ENCODE results near the gene UGT1A6. TPM values are rescaled to one million over a fixed set of nuclear protein-coding genes. Genes with fewer than 3 reads are reported as not detected.

Gene UGT1A6
- total RNA-seq, 4 donors from 2014 or later = 13.5 to 40.2 (median 18.1) TPM

DNA sequence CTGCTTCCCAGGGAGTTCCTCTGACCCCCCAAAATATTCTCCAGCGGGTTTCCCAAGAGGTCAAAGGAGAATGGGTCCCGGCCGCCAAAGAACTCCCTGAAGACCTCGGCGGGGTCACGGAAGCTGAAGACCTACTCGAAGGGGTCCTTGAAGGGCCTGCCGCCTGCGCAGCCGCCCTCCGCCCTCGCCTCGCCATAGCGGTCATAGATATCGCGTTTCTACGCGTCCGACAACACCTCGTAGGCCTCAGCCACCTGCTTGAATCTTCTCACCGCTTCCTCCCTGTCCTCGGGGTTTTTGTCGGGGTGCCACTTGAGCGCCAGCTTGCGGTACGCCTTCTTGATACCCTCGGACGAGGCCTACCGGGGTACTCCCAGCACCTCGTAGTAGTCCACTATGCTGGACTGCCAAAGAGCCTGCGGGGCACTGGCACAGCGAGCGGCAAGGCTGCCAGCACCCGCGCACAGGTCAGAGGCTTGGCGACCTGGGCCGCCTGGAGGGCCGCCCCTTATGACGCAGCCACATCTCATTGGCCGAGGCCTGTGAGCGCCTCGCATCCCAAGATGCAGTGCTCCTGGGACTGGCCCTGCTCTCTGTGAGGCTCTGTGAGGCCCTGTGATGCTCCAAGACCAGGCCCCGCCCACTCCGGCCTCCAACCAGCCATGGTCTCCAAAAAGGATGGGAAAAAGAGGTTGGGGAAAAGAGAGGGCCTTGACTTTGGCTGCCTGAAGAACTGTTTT is 62.4 kb downstream of the UGT1A6 start:
- in situ Hi-C loops (cut with MboI; ENCODE audit: low pct_ligation_motif_present in 1 of 4, low pct_unique_long_range_greater_than_20kb in 1 of 4, low sequenced_read_pairs in 3 of 4) = no loop called here
- Histone ChIP-seq H3K9me3 (peaks cover 3 to 5% of the 10 kb centered on the region in 2 donors), H3K27me3 (no peaks in the 10 kb centered on the region), H3K4me1 (peaks cover 0 to 22% (median 5%) of the 10 kb centered on the region in 4 donors), H3K36me3 (no peaks in the 10 kb centered on the region), H3K27ac (no peak overlapping the region), H3K4me3 (no peak overlapping the region)
- TF ChIP-seq POLR2A (IDR thresholded peaks at IDR 0.05) (no peak), POLR2AphosphoS5 (IDR thresholded peaks at IDR 0.05) (no peak), EP300 (IDR thresholded peaks at IDR 0.05; ENCODE audit: low read depth) (no peak)
- TF ChIP-seq, protein P1, sequence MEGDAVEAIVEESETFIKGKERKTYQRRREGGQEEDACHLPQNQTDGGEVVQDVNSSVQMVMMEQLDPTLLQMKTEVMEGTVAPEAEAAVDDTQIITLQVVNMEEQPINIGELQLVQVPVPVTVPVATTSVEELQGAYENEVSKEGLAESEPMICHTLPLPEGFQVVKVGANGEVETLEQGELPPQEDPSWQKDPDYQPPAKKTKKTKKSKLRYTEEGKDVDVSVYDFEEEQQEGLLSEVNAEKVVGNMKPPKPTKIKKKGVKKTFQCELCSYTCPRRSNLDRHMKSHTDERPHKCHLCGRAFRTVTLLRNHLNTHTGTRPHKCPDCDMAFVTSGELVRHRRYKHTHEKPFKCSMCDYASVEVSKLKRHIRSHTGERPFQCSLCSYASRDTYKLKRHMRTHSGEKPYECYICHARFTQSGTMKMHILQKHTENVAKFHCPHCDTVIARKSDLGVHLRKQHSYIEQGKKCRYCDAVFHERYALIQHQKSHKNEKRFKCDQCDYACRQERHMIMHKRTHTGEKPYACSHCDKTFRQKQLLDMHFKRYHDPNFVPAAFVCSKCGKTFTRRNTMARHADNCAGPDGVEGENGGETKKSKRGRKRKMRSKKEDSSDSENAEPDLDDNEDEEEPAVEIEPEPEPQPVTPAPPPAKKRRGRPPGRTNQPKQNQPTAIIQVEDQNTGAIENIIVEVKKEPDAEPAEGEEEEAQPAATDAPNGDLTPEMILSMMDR (IDR thresholded peaks at IDR 0.05) = no peak
- 82 to 95% methylated on average over 25 to 39 of the region's 44 CpGs for WGBS, 2 donors (ENCODE audit: low coverage in 1 of 2)
- DNase-seq = no peak
- intact Hi-C loops (cut with DNase I; ENCODE audit: low total_unique reads) = no loop called here

DNA sequence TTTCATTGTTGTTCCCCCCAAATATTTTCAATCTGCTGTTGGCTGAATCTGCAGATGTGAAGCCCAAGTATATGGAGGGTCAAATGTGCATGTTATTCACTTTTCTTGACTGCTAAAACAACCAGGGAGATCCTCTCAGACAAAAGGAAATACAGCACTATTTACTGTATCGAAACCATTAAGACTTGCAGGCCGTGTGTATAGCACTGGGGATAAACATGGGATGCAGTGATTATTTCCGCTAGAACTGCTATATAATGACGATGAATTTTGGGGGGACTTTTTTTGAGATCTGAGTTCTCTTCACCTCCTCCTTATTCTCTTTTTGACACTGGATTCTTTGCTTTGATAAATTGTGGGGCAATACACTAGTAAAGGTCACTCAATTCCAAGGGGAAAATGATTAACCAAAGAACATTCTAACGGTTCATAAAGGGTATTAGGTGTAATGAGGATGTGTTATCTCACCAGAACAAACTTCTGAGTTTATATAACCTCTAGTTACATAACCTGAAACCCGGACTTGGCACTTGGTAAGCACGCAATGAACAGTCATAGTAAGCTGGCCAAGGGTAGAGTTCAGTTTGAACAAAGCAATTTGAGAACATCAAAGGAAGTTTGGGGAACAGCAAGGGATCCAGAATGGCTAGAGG is 63.9 kb downstream of the UGT1A6 start:
- H3K36me3 ChIP-seq = no peaks in the 10 kb centered on the region
- H3K9me3 ChIP-seq = no peaks in the 10 kb centered on the region
- 35 to 36% methylated on average over 6 to 7 of the region's 7 CpGs for WGBS, 2 donors (ENCODE audit: low coverage in 1 of 2)
- H3K4me3 ChIP-seq = no peak overlapping the region
- peaks cover 0 to 22% (median 5%) of the 10 kb centered on the region in 4 donors for H3K4me1 ChIP-seq
- in situ Hi-C loops (cut with MboI; ENCODE audit: low pct_ligation_motif_present in 1 of 4, low pct_unique_long_range_greater_than_20kb in 1 of 4, low sequenced_read_pairs in 3 of 4) = no loop called here
- TF ChIP-seq POLR2A (IDR thresholded peaks at IDR 0.05) = no peak
- TF ChIP-seq EP300 (IDR thresholded peaks at IDR 0.05; ENCODE audit: low read depth) = no peak
- TF ChIP-seq, protein P1 (IDR thresholded peaks at IDR 0.05) = no peak
- TF ChIP-seq POLR2AphosphoS5 (IDR thresholded peaks at IDR 0.05) = no peak
- no peaks in the 10 kb centered on the region for H3K27me3 ChIP-seq
- no peak for DNase-seq
- intact Hi-C loops (cut with DNase I; ENCODE audit: low total_unique reads) = no loop called here
- H3K27ac ChIP-seq = no peak overlapping the region

DNA sequence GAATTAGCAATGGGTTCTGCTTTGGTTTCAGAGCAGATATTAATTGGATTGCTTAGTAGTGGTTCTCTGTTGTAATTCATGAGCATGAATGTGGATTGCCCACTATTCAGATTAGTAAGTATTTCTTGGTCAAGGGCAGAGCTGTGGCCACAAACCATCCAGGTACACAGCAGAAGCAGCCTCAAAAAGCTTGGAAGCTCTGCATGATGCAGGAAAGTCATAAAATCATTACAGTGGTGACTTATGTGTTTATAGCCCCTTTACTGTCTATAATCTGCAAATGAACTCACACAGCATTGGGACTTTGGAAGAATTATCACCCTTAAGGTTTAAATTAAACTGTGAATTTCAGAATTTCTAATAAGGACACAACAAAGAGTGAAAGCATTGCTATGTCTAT is 65.5 kb downstream of the UGT1A6 start:
- no peak for TF ChIP-seq EP300 (IDR thresholded peaks at IDR 0.05; ENCODE audit: low read depth)
- no peak for TF ChIP-seq POLR2AphosphoS5 (IDR thresholded peaks at IDR 0.05)
- TF ChIP-seq POLR2A (IDR thresholded peaks at IDR 0.05) = no peak
- TF ChIP-seq, protein P1 (IDR thresholded peaks at IDR 0.05) = no peak

DNA sequence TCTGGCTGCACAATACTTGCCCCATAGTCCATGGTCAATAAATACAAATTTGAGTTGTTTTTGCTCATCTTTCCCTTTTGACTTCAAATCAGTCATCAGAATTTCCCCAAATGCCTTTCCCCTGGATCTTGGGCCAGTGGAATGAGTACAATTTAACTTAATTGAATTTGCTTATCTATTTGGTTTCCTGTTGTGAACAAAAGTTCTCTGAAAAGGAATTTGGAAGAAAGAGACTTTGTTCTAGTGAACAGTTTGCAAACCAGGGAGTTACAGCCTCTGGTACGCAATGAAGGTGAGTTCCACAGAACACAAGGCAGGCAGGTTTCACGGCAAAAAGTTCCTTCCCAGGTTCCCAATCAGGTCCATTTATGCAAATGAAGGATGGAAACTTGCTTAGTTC is 66.2 kb downstream of the UGT1A6 start:
- Histone ChIP-seq H3K27ac (no peak overlapping the region), H3K27me3 (no peaks in the 10 kb centered on the region), H3K36me3 (no peaks in the 10 kb centered on the region), H3K4me1 (peaks cover 0 to 27% (median 8%) of the 10 kb centered on the region in 4 donors), H3K9me3 (no peaks in the 10 kb centered on the region), H3K4me3 (no peak overlapping the region)
- WGBS, 2 donors (ENCODE audit: low coverage in 1 of 2) = 60 to 70% methylated on average over 2 of the region's 2 CpGs
- intact Hi-C loops (cut with DNase I; ENCODE audit: low total_unique reads) (no loop called here), in situ Hi-C loops (cut with MboI; ENCODE audit: low pct_ligation_motif_present in 1 of 4, low pct_unique_long_range_greater_than_20kb in 1 of 4, low sequenced_read_pairs in 3 of 4) (no loop called here)
- no peak for DNase-seq
- TF ChIP-seq EP300 (IDR thresholded peaks at IDR 0.05; ENCODE audit: low read depth) (no peak), POLR2A (IDR thresholded peaks at IDR 0.05) (no peak), POLR2AphosphoS5 (IDR thresholded peaks at IDR 0.05) (no peak)
- TF ChIP-seq, protein P1 (IDR thresholded peaks at IDR 0.05) = no peak

More for the DNA sequence above, 65.5 kb downstream of the UGT1A6 start:
- Histone ChIP-seq H3K27me3 (no peaks in the 10 kb centered on the region), H3K4me1 (peaks cover 0 to 22% (median 5%) of the 10 kb centered on the region in 4 donors), H3K9me3 (no peaks in the 10 kb centered on the region), H3K36me3 (no peaks in the 10 kb centered on the region), H3K4me3 (no peak overlapping the region), H3K27ac (no peak overlapping the region)
- intact Hi-C loops (cut with DNase I; ENCODE audit: low total_unique reads) (no loop called here), in situ Hi-C loops (cut with MboI; ENCODE audit: low pct_ligation_motif_present in 1 of 4, low pct_unique_long_range_greater_than_20kb in 1 of 4, low sequenced_read_pairs in 3 of 4) (no loop called here)
- no peak for DNase-seq
